Panc1 (cell line): ENCODE data around the gene GJC2. TPM values are rescaled to one million over a fixed set of nuclear protein-coding genes. Genes with fewer than 3 reads are reported as not detected.

Experiments used
- ATAC-seq: fragments of 200-7000 bp; cut with Tn5 transposase; 2 replicates; pipeline ENCODE4 v1.9.1; 2020; ENCODE audit warnings: mild to moderate bottlenecking, moderate library complexity
- BruUV-seq: library from RNA; stranded (reverse); fragments of 400-500 nt; replicated peaks from 2 replicates; lab custom pipeline; 2021; lab: Mats Ljungman, UMichigan
- CTCF ChIA-PET: fragments of 300-600 bp; sonication (Branson Sonifier 250); formaldehyde crosslinking; loops from one replicate; lab custom pipeline; 2022; ENCODE audit warnings: antibody characterized with exemption; lab: Charles Lee
- POLR2A ChIA-PET: fragments of 300-600 bp; sonication (Branson Sonifier 250); formaldehyde crosslinking; loops from one replicate; lab custom pipeline; 2022; ENCODE audit warnings: antibody characterized with exemption; lab: Charles Lee
- DNase-seq: peaks from one replicate; pipeline ENCODE4 v3.0.0-alpha.2; 2010; ENCODE audit warnings: low read depth, low spot score
- H3K27ac ChIP-seq: 2 replicates; pipeline ENCODE4 v1.5.1; 2011; ENCODE audit warnings: mild to moderate bottlenecking, low read length, inconsistent platforms
- H3K27me3 ChIP-seq: fragments of 200-500 bp; sonication (Bioruptor generic); 2 replicates; pipeline ENCODE4 v1.6.0; 2014; ENCODE audit warnings: low read length, inconsistent platforms; ENCODE audit not compliant: control insufficient read depth, insufficient read depth
- H3K36me3 ChIP-seq: fragments of 200-500 bp; sonication (Bioruptor generic); 2 replicates; pipeline ENCODE4 v1.5.1; 2014; ENCODE audit warnings: inconsistent platforms, mild to moderate bottlenecking, low read length, moderate library complexity; ENCODE audit not compliant: control insufficient read depth, insufficient read depth
- H3K4me1 ChIP-seq: 2 replicates; pipeline ENCODE4 v1.5.1; 2011; ENCODE audit warnings: inconsistent platforms, mild to moderate bottlenecking, low read length, moderate library complexity; ENCODE audit not compliant: control insufficient read depth, insufficient read depth
- H3K4me3 ChIP-seq, 2 experiments: 2 replicates each; pipeline ENCODE4 v1.5.1; 2011 to 2012; ENCODE audit warnings: low read depth in 2 of 2, low read length in 2 of 2, mild to moderate bottlenecking in 2 of 2, inconsistent platforms in 1 of 2, moderate library complexity in 1 of 2
- H3K9me3 ChIP-seq: fragments of 200-500 bp; sonication (Bioruptor generic); 2 replicates; pipeline ENCODE4 v1.5.1; 2014; ENCODE audit warnings: low read depth, mild to moderate bottlenecking, inconsistent platforms, low read length, moderate library complexity; ENCODE audit not compliant: control insufficient read depth, insufficient read depth
- CTCF ChIP-seq: fragments of 450-650 bp; IDR thresholded peaks from 2 replicates; pipeline ENCODE4 v1.5.1; 2017; ENCODE audit warnings: mild to moderate bottlenecking
- POLR2AphosphoS5 ChIP-seq: IDR thresholded peaks from 2 replicates; pipeline ENCODE4 v1.6.1; 2012; ENCODE audit warnings: mild to moderate bottlenecking, low read depth, low read length, moderate library complexity
- REST ChIP-seq, 2 experiments: IDR thresholded peaks; 2 replicates each; pipeline ENCODE4 v1.6.1; 2011 to 2012; ENCODE audit warnings: low read depth in 2 of 2, control low read depth in 1 of 2, low read length in 1 of 2, mild to moderate bottlenecking in 1 of 2, moderate library complexity in 1 of 2; ENCODE audit not compliant: insufficient read depth in 1 of 2
- SIN3A ChIP-seq: IDR thresholded peaks from 2 replicates; pipeline ENCODE4 v1.6.1; 2012; ENCODE audit warnings: low read depth, mild to moderate bottlenecking, low read length, moderate library complexity, borderline replicate concordance; ENCODE audit not compliant: insufficient read depth
- TCF7L2 ChIP-seq: IDR thresholded peaks from 2 replicates; pipeline ENCODE4 v1.6.1; 2011; ENCODE audit warnings: mild to moderate bottlenecking, low read depth, low read length, inconsistent platforms
- in situ Hi-C: cut with HindIII; loops from 2 replicates; pipeline ENCODE4 v1.10.0; 2016; ENCODE audit warnings: low sequenced_read_pairs, low pct_unique_long_range_greater_than_20kb
- intact Hi-C: fragments of 100-400 bp; cut with micrococcal nuclease; formaldehyde crosslinking; loops from one replicate; pipeline ENCODE4 v1.10.0; 2022; ENCODE audit not compliant: unreplicated experiment
- total RNA-seq: library from RNA; stranded (reverse); gene quantifications from one replicate; pipeline ENCODE4 v1.2.1, GENCODE V29; 2021; ENCODE audit not compliant: unreplicated experiment

GJC2 gene
- total RNA-seq, 1 experiment from 2014 or later = 2.4 TPM

- ATAC-seq = no peak
Measured at GRCh38 chr1:228175316-228176023, 25.7 kb downstream of the GJC2 start.

GRCh38 chr1:228176024-228176395, 26.3 kb downstream of the GJC2 start:
- no TSS peak for BruUV-seq
- no peak for TF ChIP-seq TCF7L2
- ChIA-PET CTCF (no interaction called here), POLR2A (no interaction called here)
- ATAC-seq (no peak), DNase-seq (no peak)
- no peaks in the 10 kb centered on the region for H3K9me3 ChIP-seq
- peaks cover 4% of the 10 kb centered on the region; the same call in 1 of the 2 replicates for H3K4me1 ChIP-seq
- in situ Hi-C loops = no loop called here
- H3K36me3 ChIP-seq = no peaks in the 10 kb centered on the region
- no peak overlapping the region for H3K4me3 ChIP-seq
- no peak overlapping the region for H3K27ac ChIP-seq
- no peaks in the 10 kb centered on the region for H3K27me3 ChIP-seq
- intact Hi-C loops = no loop called here

More at GRCh38 chr1:228175316-228176023, 25.7 kb downstream of the GJC2 start:
- CTCF ChIA-PET = no interaction called here
- peaks cover 4% of the 10 kb centered on the region; the same call in 1 of the 2 replicates for H3K4me1 ChIP-seq
- TF ChIP-seq POLR2AphosphoS5 = no peak
- TF ChIP-seq TCF7L2 = no peak
- TF ChIP-seq REST (IDR thresholded peaks at IDR 0.05; ENCODE audit: insufficient read depth in 1 of 2, low read depth in 2 of 2, low read length in 1 of 2) = no peak
- no peak for TF ChIP-seq SIN3A
- TF ChIP-seq CTCF = no peak
- H3K4me3 ChIP-seq = no peak overlapping the region
- H3K27ac ChIP-seq = no peak overlapping the region
- DNase-seq = no peak
- H3K9me3 ChIP-seq = no peaks in the 10 kb centered on the region
- in situ Hi-C loops (no loop called here), intact Hi-C loops (no loop called here)
- H3K27me3 ChIP-seq = no peaks in the 10 kb centered on the region
- no peaks in the 10 kb centered on the region for H3K36me3 ChIP-seq
- no TSS peak for BruUV-seq
- POLR2A ChIA-PET = no interaction called here

GRCh38 chr1:228176461-228177182, 26.9 kb downstream of the GJC2 start:
- peaks cover 4% of the 10 kb centered on the region; the same call in 1 of the 2 replicates for H3K4me1 ChIP-seq
- ATAC-seq (no peak), DNase-seq (no peak)
- no peaks in the 10 kb centered on the region for H3K9me3 ChIP-seq
- H3K27me3 ChIP-seq = no peaks in the 10 kb centered on the region
- H3K36me3 ChIP-seq = no peaks in the 10 kb centered on the region
- intact Hi-C loops (no loop called here), in situ Hi-C loops (no loop called here)
- POLR2A ChIA-PET = no interaction called here
- CTCF ChIA-PET = no interaction called here
- no TSS peak for BruUV-seq
- H3K4me3 ChIP-seq = no peak overlapping the region
- no peak overlapping the region for H3K27ac ChIP-seq
- TF ChIP-seq CTCF (no peak), SIN3A (no peak)
